Gastrocnemius medialis (tissue), 4 donors: ENCODE results near the gene RTL1.

ENCODE experiments used
- POLR2A ChIP-seq, 2 donors: fragments of 450-650 bp; IDR thresholded peaks; one replicate each; pipeline ENCODE4 v1.6.1; 2017; ENCODE audit warnings: antibody characterized with exemption in 2 of 2, mild to moderate bottlenecking in 2 of 2, moderate library complexity in 2 of 2
- TF ChIP-seq, protein P1 (sequence below), 5 experiments: fragments of 450-650 bp in 3 of 5; fragments of 200-600 bp in 2 of 5; sonication (generic) in 2 of 5; IDR thresholded peaks in 4 of 5; conservative IDR thresholded peaks in 1 of 5; 1 replicate in 4 of 5; 2 replicates in 1 of 5; pipeline ENCODE4 v1.5.1; 2016 to 2019; ENCODE audit warnings: antibody characterized with exemption in 5 of 5, mild to moderate bottlenecking in 3 of 5, moderate library complexity in 3 of 5

GRCh38 chr14:100909439-100909838 lies 5.9 kb upstream of the RTL1 start:
- TF ChIP-seq, protein P1, sequence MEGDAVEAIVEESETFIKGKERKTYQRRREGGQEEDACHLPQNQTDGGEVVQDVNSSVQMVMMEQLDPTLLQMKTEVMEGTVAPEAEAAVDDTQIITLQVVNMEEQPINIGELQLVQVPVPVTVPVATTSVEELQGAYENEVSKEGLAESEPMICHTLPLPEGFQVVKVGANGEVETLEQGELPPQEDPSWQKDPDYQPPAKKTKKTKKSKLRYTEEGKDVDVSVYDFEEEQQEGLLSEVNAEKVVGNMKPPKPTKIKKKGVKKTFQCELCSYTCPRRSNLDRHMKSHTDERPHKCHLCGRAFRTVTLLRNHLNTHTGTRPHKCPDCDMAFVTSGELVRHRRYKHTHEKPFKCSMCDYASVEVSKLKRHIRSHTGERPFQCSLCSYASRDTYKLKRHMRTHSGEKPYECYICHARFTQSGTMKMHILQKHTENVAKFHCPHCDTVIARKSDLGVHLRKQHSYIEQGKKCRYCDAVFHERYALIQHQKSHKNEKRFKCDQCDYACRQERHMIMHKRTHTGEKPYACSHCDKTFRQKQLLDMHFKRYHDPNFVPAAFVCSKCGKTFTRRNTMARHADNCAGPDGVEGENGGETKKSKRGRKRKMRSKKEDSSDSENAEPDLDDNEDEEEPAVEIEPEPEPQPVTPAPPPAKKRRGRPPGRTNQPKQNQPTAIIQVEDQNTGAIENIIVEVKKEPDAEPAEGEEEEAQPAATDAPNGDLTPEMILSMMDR (IDR thresholded peaks at IDR 0.05 in 4 of 5, conservative IDR thresholded peaks at IDR 0.05 in 1 of 5): no peak
- TF ChIP-seq POLR2A (IDR thresholded peaks at IDR 0.05): no peak
